Glomerular visceral epithelial cell (primary cell): ENCODE measurements around the gene ITGB2.
"Not testable (repeated sequence)": the region's sequence is repeated elsewhere in the genome, so short reads cannot be mapped to it uniquely, and the experiment has no call there.

ENCODE experiments used
- DNase-seq: peaks from one replicate; pipeline ENCODE4 v3.0.0-alpha.2; 2016; ENCODE audit errors: extremely low spot score

The ITGB2 gene

DNA sequence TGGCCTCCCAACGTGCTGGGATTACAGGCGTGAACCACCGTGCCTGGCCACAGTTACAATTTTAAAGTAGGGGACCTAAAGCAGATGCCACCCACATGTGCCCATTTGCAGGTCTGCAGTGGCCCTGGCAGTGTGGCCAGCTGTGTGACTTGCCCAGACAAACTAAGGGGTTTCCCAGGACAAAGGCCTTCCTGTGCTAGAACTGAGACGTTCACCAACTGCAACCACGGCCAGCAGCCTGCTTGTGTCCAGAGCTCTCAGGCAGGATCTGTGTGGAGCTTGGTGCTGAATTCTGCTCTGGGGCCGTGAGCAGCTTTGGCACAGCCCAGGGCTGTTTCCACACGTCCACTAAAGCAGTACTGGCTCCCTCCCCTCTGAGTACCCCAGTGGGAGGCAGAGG, 36.6 kb downstream of the ITGB2 start:
- DNase-seq = no peak

GRCh38 chr21:44883250-44883649, 37.4 kb downstream of the ITGB2 start:
- DNase-seq = no peak

DNA sequence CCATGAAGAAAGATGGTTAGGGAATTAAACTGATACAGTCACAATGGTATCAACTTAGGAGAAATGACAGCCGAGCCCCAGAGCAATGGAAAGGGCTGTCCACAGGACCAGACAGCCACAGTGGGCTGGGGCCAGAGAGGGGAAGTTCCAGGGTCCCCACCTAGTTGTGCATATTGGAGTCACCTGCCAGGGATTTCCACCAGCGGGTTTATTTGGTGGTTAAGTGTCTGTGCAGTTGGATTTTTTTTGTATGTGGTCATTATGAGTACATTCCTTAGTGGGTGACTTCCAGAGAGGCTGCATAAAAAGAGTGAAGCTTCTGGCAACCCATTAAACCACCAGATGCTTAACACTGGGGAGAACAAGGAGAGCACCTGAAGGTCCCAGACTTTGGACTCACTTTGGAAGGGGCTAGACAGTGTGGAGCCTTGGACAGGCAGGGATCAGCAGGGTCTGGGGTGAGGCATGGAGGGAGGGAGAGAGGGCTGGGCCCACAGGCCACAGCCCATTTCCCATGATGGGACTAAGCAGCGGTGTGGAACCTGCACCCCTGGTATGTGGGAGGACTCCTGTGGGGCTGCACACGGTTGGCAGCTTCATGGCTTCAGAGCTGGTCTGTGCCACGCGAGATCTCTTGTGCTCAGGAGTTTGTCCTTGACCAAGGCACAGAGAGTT, 39.4 kb downstream of the ITGB2 start:
- DNase-seq = peak; percentile 90

- no peak for DNase-seq
These were observed 40.1 kb downstream of the ITGB2 start for GRCh38 chr21:44880405-44881197.

DNA sequence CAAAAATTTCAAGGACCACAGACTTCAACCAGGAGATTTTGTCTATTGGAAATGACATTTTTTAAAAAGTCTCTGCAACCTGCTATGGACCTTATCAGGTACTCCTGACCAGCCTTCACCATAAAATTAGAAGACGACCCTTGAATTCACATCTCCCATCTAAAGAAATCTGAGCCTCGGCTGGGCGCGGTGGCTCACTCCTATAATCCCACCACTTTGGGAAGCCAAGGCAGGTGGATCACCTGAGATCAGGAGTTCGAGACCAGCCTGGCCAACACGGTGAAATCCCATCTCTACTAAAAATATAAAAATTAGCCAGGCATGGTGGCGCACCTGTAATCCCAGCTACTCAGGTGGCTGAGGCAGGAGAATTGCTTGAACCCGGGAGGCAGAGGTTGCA, 41.5 kb downstream of the ITGB2 start:
- DNase-seq = not testable (repeated sequence)

GRCh38 chr21:44878053-44878982, 42.4 kb downstream of the ITGB2 start:
- DNase-seq = peak; percentile 37

GRCh38 chr21:44876849-44877575, 43.7 kb downstream of the ITGB2 start:
- DNase-seq = no peak

DNA sequence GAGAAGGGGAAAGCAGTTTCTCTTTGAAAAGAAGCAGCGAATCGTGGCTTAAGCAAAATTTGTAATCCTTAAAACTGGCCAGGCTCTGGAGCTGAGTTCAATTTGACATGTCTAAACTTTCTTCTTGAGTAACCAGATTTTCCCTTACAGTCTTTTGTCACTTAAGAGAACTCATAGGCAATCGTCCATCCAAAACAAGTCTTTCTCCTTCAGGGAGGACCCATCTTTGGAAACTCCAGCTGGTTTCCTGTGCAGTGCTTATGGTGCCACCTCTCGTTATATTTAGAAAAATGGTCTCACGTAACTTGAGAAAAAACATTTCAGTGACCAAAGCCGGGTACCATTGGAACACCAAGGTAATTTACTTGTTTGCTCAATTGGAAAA, 45.4 kb downstream of the ITGB2 start:
- DNase-seq = peak; percentile 57

- peak; percentile 54 for DNase-seq
These were observed 46.0 kb downstream of the ITGB2 start for GRCh38 chr21:44874497-44875315.

DNA sequence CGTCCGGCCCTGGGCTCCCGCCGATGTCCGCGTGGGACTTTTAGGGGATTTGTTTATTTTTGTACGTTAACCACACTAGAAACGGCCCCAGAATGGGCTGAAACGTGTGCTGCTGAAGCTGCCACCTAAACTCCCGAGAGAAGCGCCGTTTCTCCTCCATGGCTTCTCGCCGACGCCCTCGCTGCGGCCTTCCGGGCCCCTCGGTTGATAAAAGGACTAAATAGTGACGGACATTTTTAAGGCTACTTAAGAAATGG, 46.5 kb downstream of the ITGB2 start:
- no peak for DNase-seq

DNA sequence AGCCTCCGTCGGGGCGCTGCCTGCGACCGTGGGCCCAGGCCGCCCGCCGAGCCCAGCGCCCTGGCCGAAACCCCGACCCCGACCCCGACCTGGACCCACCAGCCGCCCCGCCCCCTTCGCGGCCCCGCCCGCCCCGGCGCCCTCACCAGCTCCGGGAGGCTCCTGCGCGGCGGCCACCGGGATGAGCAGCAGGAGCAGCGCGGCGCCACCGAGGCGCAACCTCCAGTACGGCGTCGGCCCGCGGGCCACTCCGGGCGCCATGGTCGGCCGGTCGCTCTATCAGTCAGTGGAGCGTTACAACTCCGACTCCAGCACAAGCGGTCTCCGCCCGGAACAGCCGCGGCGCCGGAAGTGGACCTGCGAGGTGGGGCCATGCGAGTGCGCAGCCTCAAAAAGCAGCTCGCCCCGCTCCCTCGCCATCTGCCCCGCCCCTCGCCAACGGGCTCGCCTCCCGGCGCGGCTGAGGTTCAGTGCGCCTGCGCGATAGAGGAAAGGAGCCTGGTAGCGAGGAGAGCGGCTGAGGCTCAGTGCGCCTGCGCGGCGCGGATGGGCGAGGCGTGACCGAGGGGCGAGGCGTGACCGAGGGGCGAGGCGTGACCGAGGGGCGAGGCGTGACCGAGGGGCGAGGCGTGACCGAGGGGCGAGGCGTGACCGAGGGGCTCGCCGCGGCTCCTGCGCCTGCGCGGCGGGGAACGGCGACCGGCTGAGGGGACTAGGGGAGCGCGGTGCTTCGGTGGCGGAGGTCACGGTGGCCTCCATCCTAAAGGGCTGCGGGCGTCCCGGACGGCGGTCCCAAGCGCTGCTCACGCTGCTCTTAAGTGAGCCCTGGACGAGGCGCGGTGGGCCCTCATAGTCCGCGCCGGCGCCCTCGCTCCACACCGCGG, 47.1 kb downstream of the ITGB2 start, which contains the start of gene PTTG1IP:
Gene PTTG1IP, minus strand, starts transcription at position 335 of the 884 bp plus-strand sequence. Its CDS starts 74 bp downstream, at position 261.
- DNase-seq = peak; percentile 99

- DNase-seq = peak; percentile 26
These were observed 47.9 kb downstream of the ITGB2 start for GRCh38 chr21:44872649-44873355.

GRCh38 chr21:44872323-44872648, 48.4 kb downstream of the ITGB2 start:
- DNase-seq = peak; percentile 29

DNA sequence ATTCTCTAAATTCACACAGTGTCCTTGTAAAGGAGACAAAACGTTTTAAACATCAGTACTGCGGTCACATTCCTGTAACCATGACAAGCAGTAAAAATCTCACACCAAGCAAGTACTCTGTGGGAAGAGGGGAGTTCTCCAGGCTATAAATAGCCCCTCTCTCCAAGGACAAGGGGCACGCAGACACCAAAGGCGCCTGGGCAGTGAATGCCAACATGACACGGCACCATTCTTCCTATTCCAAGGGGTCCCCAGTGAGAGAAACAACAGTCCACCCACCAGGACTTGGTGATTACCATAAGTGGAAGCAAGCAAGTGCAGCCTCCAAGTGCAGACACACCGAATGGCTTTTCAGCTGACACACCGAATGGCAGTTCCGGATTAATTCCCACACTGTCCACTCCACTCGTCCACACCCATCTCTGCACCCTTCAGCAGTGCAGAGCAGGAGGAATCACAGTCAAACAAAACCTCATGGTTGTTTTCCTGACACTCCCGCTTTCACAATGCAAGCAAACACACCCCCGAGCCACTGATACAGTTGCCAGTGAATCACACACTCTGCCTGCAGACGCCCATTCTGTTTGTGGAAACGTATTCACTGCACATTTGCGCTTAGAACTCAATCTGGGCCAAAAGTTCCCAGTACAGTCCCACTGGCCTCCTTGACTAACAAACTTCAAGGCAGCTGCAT, 49.0 kb downstream of the ITGB2 start:
- DNase-seq = peak; percentile 53

DNA sequence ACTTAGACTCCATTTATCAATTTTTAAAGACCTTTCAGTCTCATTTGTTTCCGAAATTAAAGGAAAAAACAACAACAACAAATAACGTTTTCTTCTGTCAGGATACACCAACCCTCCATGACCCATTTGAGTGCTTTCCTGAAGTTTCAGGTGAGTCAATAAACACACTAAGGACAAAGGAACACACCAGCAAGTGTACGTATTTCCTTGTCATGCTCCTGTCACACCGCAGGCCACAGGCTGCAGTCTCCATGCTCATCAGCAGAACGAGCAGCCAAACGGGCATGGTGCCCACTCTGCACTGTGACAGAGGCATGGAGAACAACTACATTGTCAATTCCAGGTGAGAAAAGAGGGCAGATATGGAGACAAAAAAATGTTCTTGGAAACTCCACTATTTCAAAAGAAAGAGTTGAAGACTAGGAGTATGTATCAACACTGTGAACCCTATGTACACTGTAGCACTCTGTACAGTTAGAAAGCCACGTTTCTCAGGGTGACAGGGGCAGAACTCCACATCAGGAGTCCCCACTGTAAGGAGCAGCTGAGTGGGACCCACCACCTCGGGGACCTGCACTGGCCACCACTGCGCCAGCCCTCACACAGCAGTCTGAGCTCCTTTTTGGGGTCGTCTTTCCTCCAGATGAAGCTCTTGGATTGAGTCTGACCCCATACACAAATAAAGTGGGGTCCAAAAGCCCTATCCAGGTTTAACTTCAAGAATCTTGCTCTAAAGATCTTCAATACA, 49.8 kb downstream of the ITGB2 start:
- DNase-seq = peak; percentile 61

DNA sequence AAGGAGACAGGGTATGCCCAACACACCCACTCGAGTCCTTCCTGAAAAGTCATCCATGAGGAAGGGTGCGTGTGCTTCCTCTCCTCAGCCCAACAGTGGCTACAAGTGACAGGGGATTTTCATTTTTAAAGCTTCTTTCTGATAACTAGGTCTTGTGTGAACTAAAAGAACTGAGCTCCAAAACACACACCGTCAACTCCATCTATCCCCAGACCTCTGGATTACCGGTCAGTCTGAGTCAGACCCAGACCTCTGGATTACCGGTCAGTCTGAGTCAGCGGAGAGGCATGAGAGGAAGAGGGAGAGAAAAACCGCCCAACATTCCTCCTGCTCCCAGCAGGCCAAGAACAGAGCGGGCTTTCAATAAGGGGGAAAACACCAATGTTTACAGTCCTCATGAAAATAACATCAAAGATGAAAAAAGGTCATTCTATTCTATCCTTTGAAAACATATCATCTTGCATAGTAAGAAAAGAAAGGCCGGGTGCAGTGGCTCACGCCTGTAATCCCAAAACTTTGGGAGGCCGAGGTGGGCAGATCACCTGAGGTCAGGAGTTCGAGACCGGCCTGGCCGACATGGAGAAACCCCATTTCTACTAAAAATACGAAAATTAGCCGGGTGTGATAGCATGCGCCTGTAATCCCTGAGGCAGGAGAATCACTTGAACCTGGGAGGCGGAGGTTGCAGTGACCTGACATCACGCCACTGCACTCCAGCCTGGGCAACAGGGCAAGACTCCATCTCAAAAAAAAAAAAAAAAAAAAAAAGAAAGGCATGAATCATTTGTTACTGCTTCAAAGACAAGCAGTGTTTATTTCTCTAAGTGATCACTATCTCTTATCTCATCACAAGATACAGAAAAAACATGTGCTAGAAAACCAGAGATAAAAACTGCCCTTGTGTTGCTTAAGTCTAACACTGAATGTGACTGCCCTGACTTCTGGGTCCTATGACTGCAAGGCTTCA, 50.6 kb downstream of the ITGB2 start:
- DNase-seq = peak; percentile 95

DNA sequence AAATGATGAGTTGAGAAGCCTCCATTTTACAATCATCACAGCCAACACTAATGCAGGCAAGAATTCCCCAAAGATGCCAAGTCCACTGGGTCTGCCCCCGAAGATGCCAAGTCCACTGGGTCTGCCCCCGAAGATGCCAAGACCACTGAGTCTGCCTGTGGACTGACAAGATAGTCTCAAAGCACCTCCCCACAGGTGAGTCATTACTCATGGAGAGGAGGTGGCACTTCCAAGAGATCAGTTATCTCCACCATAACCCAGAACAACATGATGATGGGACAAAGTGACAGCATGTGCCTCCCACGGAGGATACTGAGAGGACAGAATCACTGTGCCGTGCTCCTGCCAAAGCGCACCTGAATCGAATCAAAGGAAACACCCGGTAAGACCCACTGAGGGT, 52.0 kb downstream of the ITGB2 start:
- no peak for DNase-seq
